K562 (cell line): Measurements from ENCODE around the gene STAU1. TPM values are rescaled to one million over a fixed set of nuclear protein-coding genes. Genes with fewer than 3 reads are reported as not detected.
A peak's percentile ranks its signal among the peaks of the same experiment; 100 is the strongest.

Experiments used
- ATAC-seq: fragments of 200-7000 bp; cut with Tn5 transposase; 3 replicates; pipeline ENCODE4 v1.9.1; 2020; ENCODE audit warnings: moderate library complexity
- BruUV-seq: library from RNA; stranded (reverse); fragments of 400-500 nt; replicated peaks from 2 replicates; lab custom pipeline; 2021; lab: Mats Ljungman, UMichigan
- CTCF ChIA-PET: fragments of 300-600 bp; formaldehyde crosslinking; extraction: SDS; loops from one replicate; lab custom pipeline; 2021; ENCODE audit warnings: low intra/inter-chr PET ratio; lab: Yijun Ruan, JAX
- POLR2A ChIA-PET: fragments of 300-600, 350-650 bp; sonication (Branson Sonifier 250); formaldehyde crosslinking; extraction: SDS; loops from one replicate; lab custom pipeline; 2021; ENCODE audit warnings: antibody characterized with exemption, inconsistent platforms; lab: Yijun Ruan, JAX
- DNase-seq, 4 experiments: peaks; one replicate each; pipeline versions ENCODE4 v3.0.0 to v3.0.0-alpha.2; 2011 to 2018; ENCODE audit warnings: low spot score in 3 of 4, mixed read lengths in 3 of 4; ENCODE audit errors: extremely low read depth in 1 of 4
- FAIRE-seq: peaks from 2 replicates; lab custom pipeline; 2011; peaks lifted over from hg19 to GRCh38; lab: Jason Lieb, UNC
- H2AFZ ChIP-seq: 2 replicates; pipeline ENCODE4 v1.6.0; 2011; ENCODE audit warnings: low read depth, low read length, control low read depth, inconsistent platforms
- H3K27ac ChIP-seq: fragments of 200-600 bp; 3 replicates; pipeline ENCODE4 v1.8.0; 2011; ENCODE audit warnings: low read depth, mild to moderate bottlenecking, control low read depth, inconsistent platforms, low read length, moderate library complexity, mixed read lengths; ENCODE audit errors: extremely low read depth
- H3K27me3 ChIP-seq, 2 experiments: fragments of 300-600 bp in 1 of 2; 2 replicates in 1 of 2; 3 replicates in 1 of 2; pipeline versions ENCODE4 v1.6.0 to v1.8.0; 2011; ENCODE audit warnings: inconsistent platforms in 2 of 2, low read length in 2 of 2, mild to moderate bottlenecking in 1 of 2, mixed read lengths in 1 of 2, moderate library complexity in 1 of 2; ENCODE audit not compliant: control insufficient read depth in 2 of 2, insufficient read depth in 2 of 2
- H3K36me3 ChIP-seq: fragments of 300-600 bp; 3 replicates; pipeline ENCODE4 v1.8.0; 2011; ENCODE audit warnings: mild to moderate bottlenecking, low read length, inconsistent platforms; ENCODE audit not compliant: control insufficient read depth, insufficient read depth
- H3K4me1 ChIP-seq, 2 experiments: fragments of 200-600 bp in 1 of 2; replicated peaks in 1 of 2; 2 replicates in 1 of 2; 3 replicates in 1 of 2; pipeline versions ENCODE4 v1.5.1 to v1.8.0; 2011; ENCODE audit warnings: inconsistent platforms in 2 of 2, low read length in 2 of 2, mild to moderate bottlenecking in 1 of 2, mixed read lengths in 1 of 2, moderate library complexity in 1 of 2; ENCODE audit not compliant: control insufficient read depth in 2 of 2, insufficient read depth in 2 of 2
- H3K4me2 ChIP-seq: 2 replicates; pipeline ENCODE4 v1.6.1; 2011; ENCODE audit warnings: low read length, control low read depth, inconsistent platforms, mixed read lengths; ENCODE audit not compliant: insufficient read depth
- H3K4me3 ChIP-seq: fragments of 200-600 bp; sonication (generic), shearing (Covaris generic); 2 replicates; pipeline ENCODE4 v1.5.1; 2016; ENCODE audit warnings: control low read depth, inconsistent platforms
- H3K79me2 ChIP-seq: fragments of 200-600 bp; 3 replicates; pipeline ENCODE4 v1.8.0; 2011; ENCODE audit warnings: low read length, inconsistent platforms; ENCODE audit not compliant: control insufficient read depth, insufficient read depth
- H3K9ac ChIP-seq, 2 experiments: 2 replicates each; pipeline versions ENCODE4 v1.6.0 to v1.6.1; 2011; ENCODE audit warnings: low read depth in 2 of 2, low read length in 2 of 2, control low read depth in 1 of 2, inconsistent platforms in 1 of 2, mild to moderate bottlenecking in 1 of 2, mixed read lengths in 1 of 2; ENCODE audit not compliant: insufficient read depth in 1 of 2
- H3K9me1 ChIP-seq: one replicate; pipeline ENCODE4 v1.6.0; 2011; ENCODE audit warnings: inconsistent platforms, mild to moderate bottlenecking, low read length, moderate library complexity; ENCODE audit not compliant: control insufficient read depth, insufficient read depth
- H3K9me3 ChIP-seq: replicated peaks from 2 replicates; pipeline ENCODE4 v1.5.1; 2011; ENCODE audit warnings: low read depth, low read length, inconsistent platforms; ENCODE audit not compliant: control insufficient read depth, insufficient read depth
- H4K20me1 ChIP-seq: replicated peaks from 2 replicates; pipeline ENCODE4 v1.6.1; 2011; ENCODE audit warnings: low read length, inconsistent platforms, mixed read lengths; ENCODE audit not compliant: control insufficient read depth, insufficient read depth
- POLR2G ChIP-seq: fragments of 200-400 bp; formaldehyde crosslinking; IDR thresholded peaks from 2 replicates; pipeline ENCODE4 v1.6.1; 2017; ENCODE audit warnings: low read depth, mild to moderate bottlenecking, antibody characterized with exemption, low read length, moderate library complexity
- RBM22 ChIP-seq: fragments of 200-400 bp; formaldehyde crosslinking; IDR thresholded peaks from 2 replicates; pipeline ENCODE4 v1.6.1; 2018; ENCODE audit warnings: low read length, low read depth; ENCODE audit not compliant: poor library complexity, severe bottlenecking
- TEAD1 ChIP-seq, 2 experiments: fragments of 450-650 bp in 1 of 2; sonication (generic) in 1 of 2; formaldehyde crosslinking; IDR thresholded peaks; 2 replicates each; pipeline versions ENCODE4 v1.4.0 to v1.8.0; 2020 to 2022; ENCODE audit warnings: mild to moderate bottlenecking in 2 of 2, missing genetic modification reagents in 1 of 2
- ZNF124 ChIP-seq: sonication (generic); formaldehyde crosslinking; IDR thresholded peaks from 2 replicates; pipeline ENCODE4 v1.8.1; 2022; ENCODE audit warnings: missing genetic modification reagents
- whole genome bisulfite sequencing: fragments of 100-300 bp; shearing (Covaris generic); methylation state at CpG from one replicate; pipeline ENCODE4 v1.1.6; 2016; ENCODE audit warnings: low coverage, mixed read lengths; ENCODE audit not compliant: insufficient coverage; ENCODE audit errors: missing lambda C conversion rate; 5-methylcytosine and 5-hydroxymethylcytosine counted together
- in situ Hi-C: fragments of 300-500 bp; cut with MboI; formaldehyde crosslinking; loops from 4 replicates; pipeline ENCODE4 v1.15.0; 2018; ENCODE audit warnings: inconsistent platforms, mixed read lengths
- intact Hi-C: fragments of 100-400 bp; cut with micrococcal nuclease; formaldehyde crosslinking; loops from 2 replicates; pipeline ENCODE4 v1.14.2; 2022
- polyA plus RNA-seq, 8 experiments: library from polyadenylated mRNA; depleted of rRNA in 4 of 8; stranded (reverse) in 5 of 8; unstranded in 3 of 8; fragments of >200 nt; fragmentation: Nextera tagmentation in 2 of 8; fragmentation: Illumina TruSeq in 1 of 8; extraction: Ambion mirVana in 2 of 8; extraction: Trizol in 1 of 8; gene quantifications; 2 replicates each; pipeline versions ENCODE4 v1.2.1 to v1.2.3, GENCODE V29; 2011 to 2014; ENCODE audit warnings: inconsistent platforms in 1 of 8, missing spikeins in 1 of 8
- total RNA-seq, 7 experiments: library from RNA; depleted of rRNA in 6 of 7; stranded (reverse); fragments of >200 nt in 6 of 7; fragmentation: Illumina TruSeq in 2 of 7; extraction: Trizol in 2 of 7; gene quantifications; 2 replicates each; pipeline versions ENCODE4 v1.2.1 to v1.2.3, GENCODE V29; 2011 to 2021; ENCODE audit warnings: low replicate concordance in 1 of 7

STAU1 gene
- total and polyA plus RNA-seq, 9 of the 15 experiments (the other 6 are each of a cell fraction or from before 2014, with no cell fraction given): 18.0 to 106 (median 50.6) TPM

- H3K9ac ChIP-seq: no peak overlapping the region
- no peaks in the 10 kb centered on the region for H4K20me1 ChIP-seq
- no peak for DNase-seq
- no peak for FAIRE-seq
- no peak for ATAC-seq
- H2AFZ ChIP-seq: no peak overlapping the region
- H3K27ac ChIP-seq: no peak overlapping the region
- POLR2A ChIA-PET: interaction anchor here (1.7 kb wide), 1 partner anchor 95 kb away, joined by 5 read pairs; the partner anchor contains the start of gene DDX27
- intact Hi-C loops: no loop called here
- no peaks in the 10 kb centered on the region; the same call in 2 of the 3 replicates for H3K79me2 ChIP-seq
- WGBS: 97% methylated on average over 10 of the region's 10 CpGs
- CTCF ChIA-PET: no interaction called here
- H3K9me1 ChIP-seq: no peaks in the 10 kb centered on the region
- H3K9me3 ChIP-seq: no peaks in the 10 kb centered on the region
- peaks cover 74% of the 10 kb centered on the region for H3K36me3 ChIP-seq
- H3K4me1 ChIP-seq: no peaks in the 10 kb centered on the region
- no peaks in the 10 kb centered on the region for H3K27me3 ChIP-seq
- TF ChIP-seq ZNF124 (CRISPR knock-in tag): no peak
- TF ChIP-seq POLR2G: 0 out of 2 replicates have a peak, but pooled peaks have one; percentile 24
- in situ Hi-C loops: no loop called here
- no peak overlapping the region for H3K4me2 ChIP-seq
- no peak overlapping the region for H3K4me3 ChIP-seq
- BruUV-seq: no TSS peak
Measured at GRCh38 chr20:49123982-49124381, 64.2 kb downstream of the STAU1 start.

- POLR2A ChIA-PET: no interaction called here
- in situ Hi-C loops: no loop called here
Measured at GRCh38 chr20:49122920-49123319, 65.2 kb downstream of the STAU1 start.

More at GRCh38 chr20:49122920-49123319, 65.2 kb downstream of the STAU1 start:
- H3K4me3 ChIP-seq: no peak overlapping the region
- no peaks in the 10 kb centered on the region; the same call in 2 of the 3 replicates for H3K79me2 ChIP-seq
- CTCF ChIA-PET: interaction anchor here (0.5 kb wide), 1 partner anchor 256 kb away, joined by 3 read pairs; no protein-coding TSS in a partner anchor
- H3K36me3 ChIP-seq: peaks cover 75% of the 10 kb centered on the region
- no peak overlapping the region for H3K27ac ChIP-seq
- BruUV-seq: no TSS peak
- FAIRE-seq (no peak), DNase-seq (no peak)
- H3K27me3 ChIP-seq: no peaks in the 10 kb centered on the region
- H3K4me1 ChIP-seq: no peaks in the 10 kb centered on the region
- no peaks in the 10 kb centered on the region for H3K9me1 ChIP-seq
- 90% methylated on average over 13 of the region's 13 CpGs for WGBS
- H3K4me2 ChIP-seq: no peak overlapping the region
- H3K9ac ChIP-seq: no peak overlapping the region
- intact Hi-C loops: no loop called here
- H4K20me1 ChIP-seq: no peaks in the 10 kb centered on the region
- no peaks in the 10 kb centered on the region for H3K9me3 ChIP-seq
- H2AFZ ChIP-seq: no peak overlapping the region
- TF ChIP-seq RBM22 (peak; percentile 58), TEAD1 (CRISPR knock-in tag; IDR thresholded peaks at IDR 0.05) (no peak)
- TF ChIP-seq, all 486 proteins: peak for 1
- ATAC-seq: no peak
